Measurements from ENCODE around the gene PLP2. TPM values are rescaled to one million over a fixed set of nuclear protein-coding genes. Genes with fewer than 3 reads are reported as not detected.
"Not testable (repeated sequence)": the region's sequence is repeated elsewhere in the genome, so short reads cannot be mapped to it uniquely, and the experiment has no call there.

PLP2 gene
- total and polyA plus RNA-seq, 2 of the 13 experiments (the other 11 are each of a cell fraction or from before 2014, with no cell fraction given): 0.40 to 3.6 TPM

DNA sequence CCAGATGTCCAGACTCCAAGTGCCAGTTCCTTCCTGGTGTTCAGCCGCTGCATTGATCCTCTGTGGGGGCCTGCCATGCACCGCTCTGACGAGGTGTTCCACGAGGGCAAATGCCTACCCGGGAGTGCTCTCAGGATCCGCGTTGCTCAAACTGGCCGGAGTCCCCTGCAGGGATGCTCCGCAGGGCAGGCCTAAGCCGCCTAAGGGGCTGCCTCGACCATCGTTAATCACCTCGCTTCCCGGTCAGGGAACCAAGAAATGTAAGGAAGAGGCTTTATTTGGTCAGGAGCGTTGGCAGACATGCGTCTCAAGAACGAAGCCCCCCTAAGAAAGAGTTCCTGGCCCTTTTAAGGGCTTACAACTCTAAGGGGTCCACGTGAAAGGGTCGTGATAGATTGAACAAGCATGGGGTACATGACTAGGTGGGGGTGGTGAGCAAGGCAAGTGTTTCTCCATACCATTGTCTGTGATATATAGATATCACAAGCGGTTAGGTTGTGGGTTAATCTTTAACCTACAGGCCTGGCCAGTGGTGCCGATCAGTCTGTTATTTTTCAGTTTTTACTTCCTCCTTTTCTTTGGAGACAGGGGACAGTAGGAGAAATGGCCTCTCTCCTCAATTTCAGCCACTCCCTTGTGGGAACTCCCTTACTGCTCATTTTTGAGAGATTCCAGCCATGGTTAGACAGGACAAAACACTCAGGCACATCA lies 23.2 kb upstream of the PLP2 start:
- H3K4me3 ChIP-seq (replicated peaks in 1 of 3; ENCODE audit: insufficient read depth in 1 of 3, low read depth in 2 of 3, low read length in 3 of 3); intact Hi-C loops (cut with micrococcal nuclease; ENCODE audit: unreplicated experiment); H3K9me3 ChIP-seq (ENCODE audit: low read length); BruUV-seq (replicated peaks); POLR2A ChIA-PET; H2AFZ ChIP-seq (ENCODE audit: low read length); in situ Hi-C loops (cut with HindIII; ENCODE audit: extremely low pct_ligation_motif_present, low pct_unique_long_range_greater_than_20kb); H3K79me2 ChIP-seq (ENCODE audit: insufficient read depth, low read length); H3K36me3 ChIP-seq (replicated peaks in 1 of 2; ENCODE audit: control insufficient read depth in 1 of 2, insufficient read depth in 2 of 2, low read length in 2 of 2); CTCF ChIA-PET (ENCODE audit: low intra/inter-chr PET ratio, low total read pairs); H3K27me3 ChIP-seq (ENCODE audit: control insufficient read depth in 1 of 2, insufficient read depth in 2 of 2, low read length in 2 of 2); H4K20me1 ChIP-seq (ENCODE audit: insufficient read depth, low read length): not testable (repeated sequence)
- H3K4me2 ChIP-seq (ENCODE audit: low read depth, low read length): peak overlapping the region; percentile 20; the same call in 1 of the 2 replicates
- 0 out of 2 replicates have a peak overlapping the region, but pooled peaks have one; percentile 39 for H3K9ac ChIP-seq (ENCODE audit: insufficient read depth, low read depth, low read length)
- FAIRE-seq: peak; percentile 90
- TF ChIP-seq, protein P1, sequence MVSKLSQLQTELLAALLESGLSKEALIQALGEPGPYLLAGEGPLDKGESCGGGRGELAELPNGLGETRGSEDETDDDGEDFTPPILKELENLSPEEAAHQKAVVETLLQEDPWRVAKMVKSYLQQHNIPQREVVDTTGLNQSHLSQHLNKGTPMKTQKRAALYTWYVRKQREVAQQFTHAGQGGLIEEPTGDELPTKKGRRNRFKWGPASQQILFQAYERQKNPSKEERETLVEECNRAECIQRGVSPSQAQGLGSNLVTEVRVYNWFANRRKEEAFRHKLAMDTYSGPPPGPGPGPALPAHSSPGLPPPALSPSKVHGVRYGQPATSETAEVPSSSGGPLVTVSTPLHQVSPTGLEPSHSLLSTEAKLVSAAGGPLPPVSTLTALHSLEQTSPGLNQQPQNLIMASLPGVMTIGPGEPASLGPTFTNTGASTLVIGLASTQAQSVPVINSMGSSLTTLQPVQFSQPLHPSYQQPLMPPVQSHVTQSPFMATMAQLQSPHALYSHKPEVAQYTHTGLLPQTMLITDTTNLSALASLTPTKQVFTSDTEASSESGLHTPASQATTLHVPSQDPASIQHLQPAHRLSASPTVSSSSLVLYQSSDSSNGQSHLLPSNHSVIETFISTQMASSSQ (IDR thresholded peaks at IDR 0.05; ENCODE audit: low read depth): peak; percentile 82
- TF ChIP-seq, protein P1 (CRISPR knock-in tag; IDR thresholded peaks at IDR 0.05; ENCODE audit: borderline replicate concordance): peak; percentile 55; the same call in 1 of the 2 replicates
- TF ChIP-seq ZBTB38 (CRISPR knock-in tag; IDR thresholded peaks at IDR 0.05) (0 out of 2 replicates have a peak, but pooled peaks have one; percentile 44), ZFX (CRISPR knock-in tag; IDR thresholded peaks at IDR 0.05; ENCODE audit: low read depth) (0 out of 2 replicates have a peak, but pooled peaks have one; percentile 20), ZNF317 (CRISPR knock-in tag; IDR thresholded peaks at IDR 0.05) (peak; percentile 53; the same call in 1 of the 2 replicates), ELF3 (CRISPR knock-in tag; IDR thresholded peaks at IDR 0.05) (peak; percentile 98)
- TF ChIP-seq, protein P2, sequence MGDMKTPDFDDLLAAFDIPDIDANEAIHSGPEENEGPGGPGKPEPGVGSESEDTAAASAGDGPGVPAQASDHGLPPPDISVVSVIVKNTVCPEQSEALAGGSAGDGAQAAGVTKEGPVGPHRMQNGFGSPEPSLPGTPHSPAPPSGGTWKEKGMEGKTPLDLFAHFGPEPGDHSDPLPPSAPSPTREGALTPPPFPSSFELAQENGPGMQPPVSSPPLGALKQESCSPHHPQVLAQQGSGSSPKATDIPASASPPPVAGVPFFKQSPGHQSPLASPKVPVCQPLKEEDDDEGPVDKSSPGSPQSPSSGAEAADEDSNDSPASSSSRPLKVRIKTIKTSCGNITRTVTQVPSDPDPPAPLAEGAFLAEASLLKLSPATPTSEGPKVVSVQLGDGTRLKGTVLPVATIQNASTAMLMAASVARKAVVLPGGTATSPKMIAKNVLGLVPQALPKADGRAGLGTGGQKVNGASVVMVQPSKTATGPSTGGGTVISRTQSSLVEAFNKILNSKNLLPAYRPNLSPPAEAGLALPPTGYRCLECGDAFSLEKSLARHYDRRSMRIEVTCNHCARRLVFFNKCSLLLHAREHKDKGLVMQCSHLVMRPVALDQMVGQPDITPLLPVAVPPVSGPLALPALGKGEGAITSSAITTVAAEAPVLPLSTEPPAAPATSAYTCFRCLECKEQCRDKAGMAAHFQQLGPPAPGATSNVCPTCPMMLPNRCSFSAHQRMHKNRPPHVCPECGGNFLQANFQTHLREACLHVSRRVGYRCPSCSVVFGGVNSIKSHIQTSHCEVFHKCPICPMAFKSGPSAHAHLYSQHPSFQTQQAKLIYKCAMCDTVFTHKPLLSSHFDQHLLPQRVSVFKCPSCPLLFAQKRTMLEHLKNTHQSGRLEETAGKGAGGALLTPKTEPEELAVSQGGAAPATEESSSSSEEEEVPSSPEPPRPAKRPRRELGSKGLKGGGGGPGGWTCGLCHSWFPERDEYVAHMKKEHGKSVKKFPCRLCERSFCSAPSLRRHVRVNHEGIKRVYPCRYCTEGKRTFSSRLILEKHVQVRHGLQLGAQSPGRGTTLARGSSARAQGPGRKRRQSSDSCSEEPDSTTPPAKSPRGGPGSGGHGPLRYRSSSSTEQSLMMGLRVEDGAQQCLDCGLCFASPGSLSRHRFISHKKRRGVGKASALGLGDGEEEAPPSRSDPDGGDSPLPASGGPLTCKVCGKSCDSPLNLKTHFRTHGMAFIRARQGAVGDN (CRISPR knock-in tag; IDR thresholded peaks at IDR 0.05): peak; percentile 53
- DNase-seq (ENCODE audit: low spot score): peak; percentile 69
- H3K27ac ChIP-seq (ENCODE audit: extremely low read length, insufficient read depth, low read length): peak overlapping the region; percentile 69
- ATAC-seq: 0 out of 3 replicates have a peak, but pooled peaks have one; percentile 26
- WGBS (ENCODE audit: low lambda C conversion rate): 50% methylated on average over 5 of the region's 21 CpGs
- H3K4me1 ChIP-seq (ENCODE audit: insufficient read depth, low read length): peaks cover 19% of the 10 kb centered on the region

DNA sequence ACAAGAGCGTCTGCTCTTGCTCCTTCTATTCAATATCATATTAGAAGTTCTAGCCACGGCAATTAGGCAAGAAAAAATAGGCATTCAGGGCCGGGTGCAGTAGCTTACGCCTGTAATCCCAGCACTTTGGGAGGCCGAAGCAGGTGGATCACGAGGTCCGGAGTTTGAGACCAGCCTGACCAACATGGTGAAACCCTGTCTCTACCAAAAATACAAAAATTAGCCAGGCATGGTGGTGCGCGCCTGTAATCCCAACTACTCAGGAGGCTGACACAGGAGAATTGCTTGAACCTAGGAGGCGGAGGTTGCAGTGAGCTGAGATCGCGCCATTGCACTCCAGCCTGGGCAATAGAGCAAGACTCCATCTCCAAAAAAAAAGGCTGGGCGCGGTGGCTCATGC lies 22.4 kb upstream of the PLP2 start:
- H4K20me1 ChIP-seq (ENCODE audit: insufficient read depth, low read length); H3K36me3 ChIP-seq (replicated peaks in 1 of 2; ENCODE audit: control insufficient read depth in 1 of 2, insufficient read depth in 2 of 2, low read length in 2 of 2); H3K9ac ChIP-seq (ENCODE audit: insufficient read depth, low read depth, low read length); FAIRE-seq; ATAC-seq; BruUV-seq (replicated peaks); intact Hi-C loops (cut with micrococcal nuclease; ENCODE audit: unreplicated experiment); POLR2A ChIA-PET; H3K9me3 ChIP-seq (ENCODE audit: low read length); H3K27me3 ChIP-seq (ENCODE audit: control insufficient read depth in 1 of 2, insufficient read depth in 2 of 2, low read length in 2 of 2); H3K79me2 ChIP-seq (ENCODE audit: insufficient read depth, low read length); in situ Hi-C loops (cut with HindIII; ENCODE audit: extremely low pct_ligation_motif_present, low pct_unique_long_range_greater_than_20kb); H2AFZ ChIP-seq (ENCODE audit: low read length); DNase-seq (ENCODE audit: low spot score); CTCF ChIA-PET (ENCODE audit: low intra/inter-chr PET ratio, low total read pairs); H3K4me3 ChIP-seq (replicated peaks in 1 of 3; ENCODE audit: insufficient read depth in 1 of 3, low read depth in 2 of 3, low read length in 3 of 3): not testable (repeated sequence)
- Histone ChIP-seq H3K4me2 (ENCODE audit: low read depth, low read length) (peak overlapping the region; percentile 20; the same call in 1 of the 2 replicates), H3K4me1 (ENCODE audit: insufficient read depth, low read length) (peaks cover 17% of the 10 kb centered on the region), H3K27ac (ENCODE audit: extremely low read length, insufficient read depth, low read length) (peak overlapping the region; percentile 69)
- WGBS (ENCODE audit: low lambda C conversion rate): 99% methylated on average over 12 of the region's 14 CpGs
